ENCODE data around the gene GRAMD1C. TPM values are rescaled to one million over a fixed set of nuclear protein-coding genes. Genes with fewer than 3 reads are reported as not detected.
A peak's percentile ranks its signal among the peaks of the same experiment; 100 is the strongest.

Gene GRAMD1C
- total and polyA plus RNA-seq, 2 of the 13 experiments (the other 11 are each of a cell fraction or from before 2014, with no cell fraction given), result 0.45 TPM; not detected in 1

DNA sequence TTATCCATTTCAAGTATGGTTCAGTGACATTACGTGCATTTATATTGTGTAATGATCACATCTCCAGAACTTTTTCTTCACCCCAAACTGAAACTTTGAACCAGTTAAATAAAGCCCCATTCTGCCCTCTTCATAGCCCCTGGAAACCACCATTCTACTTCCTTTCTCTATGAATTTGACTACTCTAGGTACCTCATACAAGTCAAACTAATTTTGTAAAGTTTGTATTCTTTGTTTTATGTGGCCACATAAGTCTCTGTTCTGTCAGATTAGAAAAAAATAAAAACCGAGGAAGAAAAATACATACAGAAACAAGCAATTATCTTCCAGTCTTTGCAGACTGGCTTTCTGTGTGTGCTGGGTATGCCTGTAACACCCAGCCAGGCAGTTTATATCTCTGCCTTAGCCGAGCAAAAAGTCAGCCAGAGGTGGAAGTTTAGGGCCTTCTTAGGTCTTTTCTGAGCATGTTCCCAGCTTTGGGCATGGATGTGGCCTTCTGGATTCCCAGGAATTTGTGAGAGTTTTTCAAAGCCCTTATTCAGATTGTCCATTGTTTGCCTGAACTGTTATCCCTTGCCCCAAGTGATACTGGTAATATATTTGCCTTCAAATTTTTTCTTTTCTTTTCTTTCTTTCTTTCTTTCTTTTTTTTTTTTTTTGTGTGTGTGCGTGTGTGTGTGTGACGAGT, 6.0 kb upstream of the GRAMD1C start (continued):
- TF ChIP-seq, protein P1, sequence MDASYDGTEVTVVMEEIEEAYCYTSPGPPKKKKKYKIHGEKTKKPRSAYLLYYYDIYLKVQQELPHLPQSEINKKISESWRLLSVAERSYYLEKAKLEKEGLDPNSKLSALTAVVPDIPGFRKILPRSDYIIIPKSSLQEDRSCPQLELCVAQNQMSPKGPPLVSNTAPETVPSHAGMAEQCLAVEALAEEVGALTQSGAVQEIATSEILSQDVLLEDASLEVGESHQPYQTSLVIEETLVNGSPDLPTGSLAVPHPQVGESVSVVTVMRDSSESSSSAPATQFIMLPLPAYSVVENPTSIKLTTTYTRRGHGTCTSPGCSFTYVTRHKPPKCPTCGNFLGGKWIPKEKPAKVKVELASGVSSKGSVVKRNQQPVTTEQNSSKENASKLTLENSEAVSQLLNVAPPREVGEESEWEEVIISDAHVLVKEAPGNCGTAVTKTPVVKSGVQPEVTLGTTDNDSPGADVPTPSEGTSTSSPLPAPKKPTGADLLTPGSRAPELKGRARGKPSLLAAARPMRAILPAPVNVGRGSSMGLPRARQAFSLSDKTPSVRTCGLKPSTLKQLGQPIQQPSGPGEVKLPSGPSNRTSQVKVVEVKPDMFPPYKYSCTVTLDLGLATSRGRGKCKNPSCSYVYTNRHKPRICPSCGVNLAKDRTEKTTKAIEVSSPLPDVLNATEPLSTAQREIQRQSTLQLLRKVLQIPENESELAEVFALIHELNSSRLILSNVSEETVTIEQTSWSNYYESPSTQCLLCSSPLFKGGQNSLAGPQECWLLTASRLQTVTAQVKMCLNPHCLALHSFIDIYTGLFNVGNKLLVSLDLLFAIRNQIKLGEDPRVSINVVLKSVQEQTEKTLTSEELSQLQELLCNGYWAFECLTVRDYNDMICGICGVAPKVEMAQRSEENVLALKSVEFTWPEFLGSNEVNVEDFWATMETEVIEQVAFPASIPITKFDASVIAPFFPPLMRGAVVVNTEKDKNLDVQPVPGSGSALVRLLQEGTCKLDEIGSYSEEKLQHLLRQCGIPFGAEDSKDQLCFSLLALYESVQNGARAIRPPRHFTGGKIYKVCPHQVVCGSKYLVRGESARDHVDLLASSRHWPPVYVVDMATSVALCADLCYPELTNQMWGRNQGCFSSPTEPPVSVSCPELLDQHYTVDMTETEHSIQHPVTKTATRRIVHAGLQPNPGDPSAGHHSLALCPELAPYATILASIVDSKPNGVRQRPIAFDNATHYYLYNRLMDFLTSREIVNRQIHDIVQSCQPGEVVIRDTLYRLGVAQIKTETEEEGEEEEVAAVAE (CRISPR knock-in tag; IDR thresholded peaks at IDR 0.05; ENCODE audit: borderline replicate concordance), result no peak
- TF ChIP-seq ZSCAN30 (CRISPR knock-in tag; IDR thresholded peaks at IDR 0.05) (no peak), ZFP36 (IDR thresholded peaks at IDR 0.05; ENCODE audit: borderline replicate concordance, low read depth, low read length, partially characterized antibody) (no peak), DNMT3B (CRISPR knock-in tag; conservative IDR thresholded peaks at IDR 0.05) (no peak), IRX3 (CRISPR knock-in tag; IDR thresholded peaks at IDR 0.05; ENCODE audit: borderline replicate concordance, low read depth) (no peak), ZNF121 (CRISPR knock-in tag; IDR thresholded peaks at IDR 0.05) (no peak)

DNA sequence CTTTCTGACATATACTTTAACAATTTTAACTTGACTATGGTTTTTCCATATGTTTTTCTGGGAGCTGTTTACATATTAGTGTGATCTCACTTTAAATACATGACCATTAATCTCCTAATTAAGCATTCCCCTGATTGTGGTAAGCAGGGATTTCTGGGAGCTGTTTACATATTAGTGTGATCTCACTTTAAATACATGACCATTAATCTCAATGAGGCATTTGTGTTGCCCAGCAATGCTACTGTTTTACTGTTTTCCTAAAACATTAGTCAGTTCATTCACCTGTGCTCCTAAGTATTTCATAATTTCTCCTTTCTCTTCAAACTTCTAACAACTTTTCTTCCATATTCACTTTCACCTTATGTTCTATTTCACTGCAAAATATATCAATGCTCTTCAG, 3.6 kb upstream of the GRAMD1C start:
- POLR2A ChIA-PET, result no interaction called here
- no peaks in the 10 kb centered on the region for H3K36me3 ChIP-seq (replicated peaks in 1 of 2; ENCODE audit: control insufficient read depth in 1 of 2, insufficient read depth in 2 of 2, low read length in 2 of 2)
- H2AFZ ChIP-seq (ENCODE audit: low read length), result peak overlapping the region; percentile 49
- CTCF ChIA-PET (ENCODE audit: low intra/inter-chr PET ratio, low total read pairs), result no interaction called here
- no peaks in the 10 kb centered on the region for H3K9me3 ChIP-seq (ENCODE audit: low read length)
- no peak for DNase-seq (ENCODE audit: low spot score)
- intact Hi-C loops (cut with micrococcal nuclease; ENCODE audit: unreplicated experiment), result no loop called here
- in situ Hi-C loops (cut with HindIII; ENCODE audit: extremely low pct_ligation_motif_present, low pct_unique_long_range_greater_than_20kb), result loop anchor here (10.0 kb wide), 1 partner anchor 90 kb away; the partner anchor contains the start of genes ATP6V1A and NAA50
- H4K20me1 ChIP-seq (ENCODE audit: insufficient read depth, low read length), result no peaks in the 10 kb centered on the region
- no peak overlapping the region for H3K9ac ChIP-seq (ENCODE audit: insufficient read depth, low read depth, low read length)
- H3K4me1 ChIP-seq (ENCODE audit: insufficient read depth, low read length), result peaks cover 58% of the 10 kb centered on the region
- no TSS peak for BruUV-seq (replicated peaks)
- H3K79me2 ChIP-seq (ENCODE audit: insufficient read depth, low read length), result no peaks in the 10 kb centered on the region
- TF ChIP-seq, protein P2, sequence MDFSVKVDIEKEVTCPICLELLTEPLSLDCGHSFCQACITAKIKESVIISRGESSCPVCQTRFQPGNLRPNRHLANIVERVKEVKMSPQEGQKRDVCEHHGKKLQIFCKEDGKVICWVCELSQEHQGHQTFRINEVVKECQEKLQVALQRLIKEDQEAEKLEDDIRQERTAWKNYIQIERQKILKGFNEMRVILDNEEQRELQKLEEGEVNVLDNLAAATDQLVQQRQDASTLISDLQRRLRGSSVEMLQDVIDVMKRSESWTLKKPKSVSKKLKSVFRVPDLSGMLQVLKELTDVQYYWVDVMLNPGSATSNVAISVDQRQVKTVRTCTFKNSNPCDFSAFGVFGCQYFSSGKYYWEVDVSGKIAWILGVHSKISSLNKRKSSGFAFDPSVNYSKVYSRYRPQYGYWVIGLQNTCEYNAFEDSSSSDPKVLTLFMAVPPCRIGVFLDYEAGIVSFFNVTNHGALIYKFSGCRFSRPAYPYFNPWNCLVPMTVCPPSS (IDR thresholded peaks at IDR 0.05), result no peak
- TF ChIP-seq ZNF598 (CRISPR knock-in tag; IDR thresholded peaks at IDR 0.05; ENCODE audit: borderline replicate concordance) (no peak), RXRB (CRISPR knock-in tag; IDR thresholded peaks at IDR 0.05; ENCODE audit: borderline replicate concordance) (0 out of 2 replicates have a peak, but pooled peaks have one; percentile 8), NFKBIZ (CRISPR knock-in tag; IDR thresholded peaks at IDR 0.05) (no peak)
- TF ChIP-seq, protein P3, sequence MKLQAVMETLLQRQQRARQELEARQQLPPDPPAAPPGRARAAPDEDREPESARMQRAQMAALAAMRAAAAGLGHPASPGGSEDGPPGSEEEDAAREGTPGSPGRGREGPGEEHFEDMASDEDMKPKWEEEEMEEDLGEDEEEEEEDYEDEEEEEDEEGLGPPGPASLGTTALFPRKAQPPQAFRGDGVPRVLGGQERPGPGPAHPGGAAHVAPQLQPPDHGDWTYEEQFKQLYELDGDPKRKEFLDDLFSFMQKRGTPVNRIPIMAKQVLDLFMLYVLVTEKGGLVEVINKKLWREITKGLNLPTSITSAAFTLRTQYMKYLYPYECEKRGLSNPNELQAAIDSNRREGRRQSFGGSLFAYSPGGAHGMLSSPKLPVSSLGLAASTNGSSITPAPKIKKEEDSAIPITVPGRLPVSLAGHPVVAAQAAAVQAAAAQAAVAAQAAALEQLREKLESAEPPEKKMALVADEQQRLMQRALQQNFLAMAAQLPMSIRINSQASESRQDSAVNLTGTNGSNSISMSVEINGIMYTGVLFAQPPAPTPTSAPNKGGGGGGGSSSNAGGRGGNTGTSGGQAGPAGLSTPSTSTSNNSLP (IDR thresholded peaks at IDR 0.05; ENCODE audit: low read depth, low read length), result 0 out of 2 replicates have a peak, but pooled peaks have one; percentile 29
- TF ChIP-seq, protein P4, sequence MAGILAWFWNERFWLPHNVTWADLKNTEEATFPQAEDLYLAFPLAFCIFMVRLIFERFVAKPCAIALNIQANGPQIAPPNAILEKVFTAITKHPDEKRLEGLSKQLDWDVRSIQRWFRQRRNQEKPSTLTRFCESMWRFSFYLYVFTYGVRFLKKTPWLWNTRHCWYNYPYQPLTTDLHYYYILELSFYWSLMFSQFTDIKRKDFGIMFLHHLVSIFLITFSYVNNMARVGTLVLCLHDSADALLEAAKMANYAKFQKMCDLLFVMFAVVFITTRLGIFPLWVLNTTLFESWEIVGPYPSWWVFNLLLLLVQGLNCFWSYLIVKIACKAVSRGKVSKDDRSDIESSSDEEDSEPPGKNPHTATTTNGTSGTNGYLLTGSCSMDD (CRISPR knock-in tag; IDR thresholded peaks at IDR 0.05), result no peak
- H3K27ac ChIP-seq (ENCODE audit: extremely low read length, insufficient read depth, low read length), result no peak overlapping the region
- H3K27me3 ChIP-seq (ENCODE audit: control insufficient read depth in 1 of 2, insufficient read depth in 2 of 2, low read length in 2 of 2), result peaks cover 0 to 6% of the 10 kb centered on the region in 2 experiments; a peak in 4 of 5 replicates
- H3K4me3 ChIP-seq (replicated peaks in 1 of 3; ENCODE audit: insufficient read depth in 1 of 3, low read depth in 2 of 3, low read length in 3 of 3), result no peak overlapping the region
- H3K4me2 ChIP-seq (ENCODE audit: low read depth, low read length), result peak overlapping the region; percentile 49
- no peak for FAIRE-seq
- no peak for ATAC-seq

All from HepG2 (cell line).